ENCODE results near the gene ENTPD2. TPM values are rescaled to one million over a fixed set of nuclear protein-coding genes. Genes with fewer than 3 reads are reported as not detected.
A peak's percentile ranks its signal among the peaks of the same experiment; 100 is the strongest.

The ENTPD2 gene
- total and polyA plus RNA-seq, 8 donors = 0.91 to 6.5 (median 2.7) TPM

DNA sequence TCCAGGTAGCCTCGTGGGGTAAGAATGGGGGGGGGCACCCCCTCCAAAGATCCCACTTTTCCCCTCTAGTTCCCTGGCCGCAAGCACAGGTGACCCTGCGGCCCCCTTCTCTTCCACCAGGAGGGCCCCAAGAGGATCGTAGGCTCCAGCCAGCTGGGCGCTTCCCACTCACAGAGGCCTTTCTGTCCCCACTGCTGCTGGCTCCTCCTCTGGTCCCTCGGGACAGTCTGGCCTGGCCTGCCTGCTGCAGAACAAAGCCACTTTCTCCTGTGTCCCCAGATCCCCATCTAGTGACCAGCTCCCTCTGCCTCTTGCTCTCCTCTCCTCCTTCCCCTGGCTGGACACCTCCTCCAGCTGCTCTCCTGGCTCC, 17.0 kb upstream of the ENTPD2 start:
- H3K4me3 ChIP-seq = peak overlapping the region in 2 of 4 donors; percentile 30 to 49

DNA sequence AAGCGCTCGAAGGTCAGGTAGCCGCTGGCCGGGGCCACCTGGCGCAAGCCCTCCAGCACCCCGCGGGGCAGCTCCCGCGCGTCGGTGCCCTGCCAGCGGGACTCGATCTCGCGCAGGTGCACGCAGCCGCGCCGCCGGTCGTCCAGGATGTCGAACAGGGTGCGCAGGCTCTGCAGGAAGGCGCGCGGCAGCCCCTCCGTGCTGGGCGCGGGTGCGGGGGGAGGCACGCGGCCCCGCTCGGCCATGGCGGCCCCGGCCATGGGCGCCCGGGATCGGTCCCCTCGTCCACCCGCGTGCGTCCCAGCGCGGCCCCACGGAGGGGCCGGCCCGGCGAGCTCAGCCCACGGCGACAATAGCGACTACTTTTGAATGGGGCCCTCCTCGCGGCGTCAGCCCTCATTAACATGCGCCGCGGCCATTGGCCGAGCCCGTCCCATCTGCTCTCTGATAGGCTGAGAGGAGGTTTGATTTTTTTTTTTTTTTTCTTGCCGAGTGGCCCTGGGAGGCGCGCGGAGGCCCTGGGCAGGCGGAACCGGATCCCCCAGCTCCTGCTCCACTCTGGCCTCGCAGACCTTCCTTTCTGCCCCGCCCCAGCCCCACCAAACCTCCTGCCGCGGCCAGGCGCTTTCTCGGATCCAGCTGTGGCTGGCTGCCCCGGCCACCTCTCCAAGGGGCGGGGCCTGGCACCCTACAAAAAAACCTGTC, 16.5 kb upstream of the ENTPD2 start, which contains the start of gene SAPCD2:
SAPCD2 (minus strand) TSS at position 357 of the 705 bp plus-strand sequence; CDS start at position 260, 97 bp downstream.
- no peaks in the 10 kb centered on the region for H3K36me3 ChIP-seq
- DNase-seq = peak; percentile 85 to 96 (median 88)
- no peak for FAIRE-seq
- WGBS, 2 donors = 0% methylated on average over 45 to 74 of the region's 74 CpGs
- peak within 1 kb of the TSS; percentile 10 to 49 (median 26) for H3K4me3 ChIP-seq
- no peaks in the 10 kb centered on the region for H3K9me3 ChIP-seq
- intact Hi-C loops (cut with DNase I) = no loop called here
- ATAC-seq = peak; percentile 88 to 93 (median 90)
- H3K27me3 ChIP-seq = no peaks in the 10 kb centered on the region
- TF ChIP-seq, protein P1, sequence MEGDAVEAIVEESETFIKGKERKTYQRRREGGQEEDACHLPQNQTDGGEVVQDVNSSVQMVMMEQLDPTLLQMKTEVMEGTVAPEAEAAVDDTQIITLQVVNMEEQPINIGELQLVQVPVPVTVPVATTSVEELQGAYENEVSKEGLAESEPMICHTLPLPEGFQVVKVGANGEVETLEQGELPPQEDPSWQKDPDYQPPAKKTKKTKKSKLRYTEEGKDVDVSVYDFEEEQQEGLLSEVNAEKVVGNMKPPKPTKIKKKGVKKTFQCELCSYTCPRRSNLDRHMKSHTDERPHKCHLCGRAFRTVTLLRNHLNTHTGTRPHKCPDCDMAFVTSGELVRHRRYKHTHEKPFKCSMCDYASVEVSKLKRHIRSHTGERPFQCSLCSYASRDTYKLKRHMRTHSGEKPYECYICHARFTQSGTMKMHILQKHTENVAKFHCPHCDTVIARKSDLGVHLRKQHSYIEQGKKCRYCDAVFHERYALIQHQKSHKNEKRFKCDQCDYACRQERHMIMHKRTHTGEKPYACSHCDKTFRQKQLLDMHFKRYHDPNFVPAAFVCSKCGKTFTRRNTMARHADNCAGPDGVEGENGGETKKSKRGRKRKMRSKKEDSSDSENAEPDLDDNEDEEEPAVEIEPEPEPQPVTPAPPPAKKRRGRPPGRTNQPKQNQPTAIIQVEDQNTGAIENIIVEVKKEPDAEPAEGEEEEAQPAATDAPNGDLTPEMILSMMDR (IDR thresholded peaks at IDR 0.05) = no peak
- peak within 1 kb of the TSS; percentile 54 to 86 (median 78) for H3K27ac ChIP-seq
- peaks cover 0 to 13% (median 13%) of the 10 kb centered on the region in 3 donors for H3K4me1 ChIP-seq

More for the DNA sequence above, 17.0 kb upstream of the ENTPD2 start:
- no peaks in the 10 kb centered on the region for H3K36me3 ChIP-seq
- ATAC-seq = peak; percentile 50 to 61 (median 52)
- no peaks in the 10 kb centered on the region for H3K27me3 ChIP-seq
- peaks cover 0 to 13% (median 13%) of the 10 kb centered on the region in 3 donors for H3K4me1 ChIP-seq
- intact Hi-C loops (cut with DNase I) = no loop called here
- peak overlapping the region; percentile 54 to 86 (median 78) for H3K27ac ChIP-seq
- TF ChIP-seq, protein P1 (IDR thresholded peaks at IDR 0.05) = peak in 1 of 4 donors; percentile 11
- DNase-seq = peak in 3 of 6 donors; percentile 54 to 83 (median 62)
- no peaks in the 10 kb centered on the region for H3K9me3 ChIP-seq
- WGBS, 2 donors = 5% methylated on average over 5 to 6 of the region's 6 CpGs
- FAIRE-seq = no peak

DNA sequence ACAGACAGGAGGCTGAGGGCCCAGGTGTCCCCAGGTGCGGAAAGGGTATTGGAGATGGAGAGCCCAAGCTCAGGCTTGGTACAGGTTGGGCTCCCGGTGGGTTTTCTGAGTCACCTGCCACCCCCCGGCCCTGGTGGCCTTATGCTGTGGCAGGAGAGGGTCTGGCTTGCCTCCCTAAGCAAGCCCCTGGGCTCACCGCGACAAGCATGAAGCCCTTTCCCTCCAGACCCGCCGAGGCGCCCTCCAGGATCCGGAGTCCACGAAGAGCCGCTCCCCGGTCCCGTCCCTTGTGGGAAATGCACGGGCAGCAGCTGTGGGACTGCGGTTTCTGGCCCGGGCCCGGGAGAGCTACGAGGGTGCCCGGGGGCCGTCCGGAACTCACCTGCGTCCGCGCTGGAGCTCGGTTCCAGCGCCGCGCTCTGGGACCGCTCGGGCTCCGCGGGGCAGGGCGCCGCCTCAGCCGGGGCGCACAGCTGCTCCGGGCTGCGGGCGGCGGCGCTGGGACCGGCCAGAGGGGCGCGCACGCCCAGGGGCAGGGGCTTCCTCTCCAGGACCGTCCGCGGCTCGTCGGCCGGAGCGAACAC, 15.7 kb upstream of the ENTPD2 start:
- no peak for ATAC-seq
- Histone ChIP-seq H3K27me3 (no peaks in the 10 kb centered on the region), H3K4me3 (peak overlapping the region in 1 of 4 donors; percentile 49), H3K27ac (no peak overlapping the region), H3K4me1 (peaks cover 0 to 13% (median 13%) of the 10 kb centered on the region in 3 donors), H3K9me3 (no peaks in the 10 kb centered on the region), H3K36me3 (no peaks in the 10 kb centered on the region)
- intact Hi-C loops (cut with DNase I) = no loop called here
- TF ChIP-seq, protein P1 (IDR thresholded peaks at IDR 0.05) = no peak
- DNase-seq = peak in 3 of 6 donors; percentile 20 to 85 (median 44)
- no peak for FAIRE-seq
- WGBS, 2 donors = 7 to 8% methylated on average over 48 to 52 of the region's 52 CpGs

DNA sequence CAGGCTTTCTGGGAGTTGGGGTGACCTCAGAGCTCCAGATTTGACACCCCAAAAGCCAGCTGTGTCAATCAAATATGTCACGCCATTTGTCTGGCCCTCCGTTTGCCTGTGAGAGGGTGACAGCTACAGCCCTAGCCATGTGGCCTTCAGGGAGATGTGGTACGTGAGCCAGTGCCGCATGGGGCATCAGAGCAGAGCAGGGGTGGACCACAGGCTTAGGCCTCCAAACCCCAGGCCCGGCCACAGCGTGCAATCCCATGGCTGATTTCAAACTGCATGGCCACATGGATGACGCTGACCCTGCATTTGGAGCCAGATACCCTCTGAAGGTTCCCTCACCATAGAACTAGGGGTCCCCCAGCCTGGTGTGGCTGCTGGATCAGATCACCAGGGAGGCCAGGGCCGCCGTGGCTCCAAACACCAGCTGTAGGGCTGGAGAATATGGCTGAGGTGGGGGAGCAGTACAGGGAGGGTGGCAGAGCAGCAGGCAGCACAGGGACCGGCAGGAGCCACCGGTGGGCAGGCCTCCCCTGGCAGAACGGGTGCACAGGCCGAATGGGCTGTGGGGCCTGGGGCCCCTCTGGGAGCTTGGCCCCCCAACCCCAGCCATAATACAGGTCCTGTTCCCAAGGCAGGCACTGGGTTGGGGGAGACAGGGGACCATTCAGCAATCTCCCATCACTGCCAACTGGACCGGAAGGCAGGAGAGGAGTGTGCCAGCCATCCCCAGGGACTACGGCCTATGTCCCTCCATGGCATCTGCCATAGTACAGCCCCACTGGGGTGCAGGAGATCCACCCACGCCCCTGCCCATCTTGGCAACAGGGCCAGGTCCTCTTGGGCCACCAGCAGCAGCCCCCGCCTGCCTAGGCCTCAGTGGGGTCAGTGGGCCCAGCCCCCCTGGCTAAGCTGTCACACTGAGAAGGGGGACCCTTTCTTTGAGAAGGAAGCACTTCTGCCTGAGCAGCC, 15.0 kb upstream of the ENTPD2 start:
- no peak for ATAC-seq
- TF ChIP-seq, protein P1 (IDR thresholded peaks at IDR 0.05) = no peak
- DNase-seq = peak in 3 of 6 donors; percentile 27 to 74 (median 46)
- Histone ChIP-seq H3K4me3 (no peak overlapping the region), H3K27me3 (no peaks in the 10 kb centered on the region), H3K36me3 (no peaks in the 10 kb centered on the region), H3K27ac (no peak overlapping the region), H3K9me3 (no peaks in the 10 kb centered on the region), H3K4me1 (peaks cover 0 to 13% (median 13%) of the 10 kb centered on the region in 3 donors)
- intact Hi-C loops (cut with DNase I) = no loop called here
- WGBS, 2 donors = 81 to 87% methylated on average over 16 to 17 of the region's 17 CpGs
- no peak for FAIRE-seq
